DND-41 (cell line): ENCODE measurements around the gene SPINK9.

Experiments
- CTCF ChIP-seq: IDR thresholded peaks from 2 replicates; pipeline ENCODE4 v1.5.1; 2012; ENCODE audit warnings: borderline replicate concordance, low read length, moderate library complexity, mild to moderate bottlenecking; ENCODE audit not compliant: poor library complexity, severe bottlenecking; ENCODE audit errors: extremely low read depth
- EZH2 ChIP-seq: IDR thresholded peaks from 3 replicates; pipeline ENCODE4 v1.6.1; 2012; ENCODE audit warnings: borderline replicate concordance, low read depth, mild to moderate bottlenecking, moderate library complexity, low read length, inconsistent platforms; ENCODE audit not compliant: severe bottlenecking

- TF ChIP-seq CTCF (no peak), EZH2 (no peak)
Measured at GRCh38 chr5:148335259-148335658, at the start of gene SPINK9.
